ENCODE results near the gene PLA1A.
A peak's percentile ranks its signal among the peaks of the same experiment; 100 is the strongest.

PLA1A gene

GRCh38 chr3:119602676-119603075, 5.0 kb downstream of the PLA1A start:
- DNase-seq (ENCODE audit: low read depth): no peak
- H3K4me3 ChIP-seq (replicated peaks; ENCODE audit: low read depth, low read length): no peak overlapping the region
- TF ChIP-seq CTCF (IDR thresholded peaks at IDR 0.05; ENCODE audit: low read length, missing control alignments): no peak

- no peak overlapping the region for H3K4me3 ChIP-seq (replicated peaks; ENCODE audit: low read depth, low read length)
- DNase-seq (ENCODE audit: low read depth): peak; percentile 75
- no peak for TF ChIP-seq CTCF (IDR thresholded peaks at IDR 0.05; ENCODE audit: low read length, missing control alignments)
Measured at GRCh38 chr3:119604878-119605277, 7.2 kb downstream of the PLA1A start.

- no peak for TF ChIP-seq CTCF (IDR thresholded peaks at IDR 0.05; ENCODE audit: low read length, missing control alignments)
- DNase-seq (ENCODE audit: low read depth): no peak
- no peak overlapping the region for H3K4me3 ChIP-seq (replicated peaks; ENCODE audit: low read depth, low read length)
Measured at GRCh38 chr3:119608405-119609000, 10.8 kb downstream of the PLA1A start.

GRCh38 chr3:119609301-119609700, 11.6 kb downstream of the PLA1A start:
- H3K4me3 ChIP-seq (replicated peaks; ENCODE audit: low read depth, low read length): no peak overlapping the region
- no peak for DNase-seq (ENCODE audit: low read depth)
- TF ChIP-seq CTCF (IDR thresholded peaks at IDR 0.05; ENCODE audit: low read length, missing control alignments): no peak

- no peak for TF ChIP-seq CTCF (IDR thresholded peaks at IDR 0.05; ENCODE audit: low read length, missing control alignments)
- no peak for DNase-seq (ENCODE audit: low read depth)
Measured at GRCh38 chr3:119611664-119612063, 14.0 kb downstream of the PLA1A start.

GRCh38 chr3:119613201-119613600, 15.5 kb downstream of the PLA1A start:
- H3K4me3 ChIP-seq (replicated peaks; ENCODE audit: low read depth, low read length): no peak overlapping the region
- DNase-seq (ENCODE audit: low read depth): no peak
- no peak for TF ChIP-seq CTCF (IDR thresholded peaks at IDR 0.05; ENCODE audit: low read length, missing control alignments)

More at GRCh38 chr3:119611664-119612063, 14.0 kb downstream of the PLA1A start:
- no peak overlapping the region for H3K4me3 ChIP-seq (replicated peaks; ENCODE audit: low read depth, low read length)

- DNase-seq (ENCODE audit: low read depth): no peak
- H3K4me3 ChIP-seq (replicated peaks; ENCODE audit: low read depth, low read length): no peak overlapping the region
- TF ChIP-seq CTCF (IDR thresholded peaks at IDR 0.05; ENCODE audit: low read length, missing control alignments): no peak
Measured at GRCh38 chr3:119613872-119614271, 16.2 kb downstream of the PLA1A start.

Data from fibroblast of pulmonary artery (primary cell).